Activated CD8-positive, alpha-beta memory T cell treated with anti-CD3 and anti-CD28 coated beads for 36 hours (primary cell): Measurements from ENCODE around the gene SPRR5. TPM values are rescaled to one million over a fixed set of nuclear protein-coding genes. Genes with fewer than 3 reads are reported as not detected.

Experiments used
- CTCF ChIA-PET: fragments of 350-600 bp; sonication (Branson Sonifier 250); formaldehyde crosslinking; loops from one replicate; lab custom pipeline; 2021; ENCODE audit warnings: antibody characterized with exemption; lab: Charles Lee
- POLR2A ChIA-PET: fragments of 350-600 bp; sonication (Branson Sonifier 250); formaldehyde crosslinking; loops from one replicate; lab custom pipeline; 2021; ENCODE audit warnings: antibody characterized with exemption; lab: Charles Lee
- total RNA-seq, 2 experiments: library from RNA; stranded (reverse); gene quantifications; one replicate each; pipeline ENCODE4 v1.2.3, GENCODE V29; 2021

SPRR5 gene
- total RNA-seq, 2 experiments from 2014 or later = not detected

- CTCF ChIA-PET = no interaction called here
- POLR2A ChIA-PET = no interaction called here
Observed at GRCh38 chr1:152941037-152941711, 5.8 kb upstream of the SPRR5 start.

DNA sequence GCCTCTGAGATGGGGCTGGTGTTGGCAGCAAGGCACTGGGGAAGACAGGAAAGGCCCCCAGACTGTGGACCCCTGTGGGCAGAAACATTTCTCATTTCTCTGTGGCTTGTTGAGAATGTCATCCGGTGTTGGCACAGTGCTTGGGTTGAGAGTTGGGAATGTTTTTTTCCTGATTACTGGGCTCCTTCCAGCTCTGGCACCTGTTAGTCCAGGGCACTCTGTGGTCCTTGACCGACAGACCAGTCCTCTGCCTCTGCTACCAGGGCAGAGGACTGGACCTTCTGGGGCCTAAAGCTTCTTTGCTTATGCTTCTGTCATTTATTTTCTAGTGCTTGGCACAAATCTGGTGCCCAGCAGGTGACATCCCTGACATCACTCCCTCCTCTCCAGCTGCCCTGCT is 4.8 kb upstream of the SPRR5 start:
- ChIA-PET POLR2A (no interaction called here), CTCF (no interaction called here)

GRCh38 chr1:152946248-152946647 is 758 bp upstream of the SPRR5 start:
- POLR2A ChIA-PET = no interaction called here
- CTCF ChIA-PET = no interaction called here

GRCh38 chr1:152951711-152952110 is 4.7 kb downstream of the SPRR5 start:
- ChIA-PET POLR2A (no interaction called here), CTCF (no interaction called here)

DNA sequence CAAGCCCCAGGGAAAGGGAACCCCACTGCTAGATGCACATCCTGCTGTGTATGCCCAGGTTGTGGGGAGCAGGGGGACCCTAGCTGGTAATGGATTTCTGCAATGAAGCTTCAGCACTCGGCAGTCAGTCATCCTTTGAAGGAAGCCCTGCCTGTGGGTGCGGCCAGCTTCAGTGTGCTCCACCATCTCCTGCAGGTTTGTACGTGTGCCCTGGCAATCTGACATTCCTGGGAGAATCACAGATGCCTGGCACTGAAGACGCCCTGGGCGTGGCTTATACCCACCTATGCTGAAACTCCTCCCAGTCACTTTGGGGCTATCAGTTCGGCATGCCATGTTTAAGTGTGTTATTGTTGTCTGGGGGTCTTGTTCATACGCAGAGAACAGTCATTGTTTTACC is 6.8 kb downstream of the SPRR5 start:
- ChIA-PET POLR2A (no interaction called here), CTCF (no interaction called here)

GRCh38 chr1:152954436-152954835 is 7.4 kb downstream of the SPRR5 start:
- POLR2A ChIA-PET = no interaction called here
- CTCF ChIA-PET = no interaction called here

DNA sequence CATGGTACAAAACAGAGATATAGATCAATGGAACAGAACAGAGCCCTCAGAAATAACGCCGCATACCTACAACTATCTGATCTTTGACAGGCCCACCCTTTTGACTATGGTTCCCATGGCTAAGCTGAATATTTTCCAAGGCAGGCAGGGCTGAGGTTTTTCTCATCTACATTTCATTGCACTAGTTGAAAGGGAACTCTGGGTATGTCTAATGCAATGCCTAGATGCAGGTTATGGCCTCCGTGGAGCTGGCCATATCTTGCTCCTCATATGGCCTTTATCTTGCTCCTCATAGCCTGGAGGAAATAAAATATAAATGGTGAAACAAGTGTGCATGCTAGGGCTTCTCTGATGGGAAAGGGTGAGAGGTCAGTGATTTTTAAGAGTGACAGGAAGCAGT is 10.6 kb downstream of the SPRR5 start:
- ChIA-PET CTCF (no interaction called here), POLR2A (no interaction called here)

GRCh38 chr1:152959273-152959672 is 12.3 kb downstream of the SPRR5 start:
- POLR2A ChIA-PET = no interaction called here
- CTCF ChIA-PET = no interaction called here

- POLR2A ChIA-PET = no interaction called here
- CTCF ChIA-PET = no interaction called here
Observed at GRCh38 chr1:152959801-152960451, 12.9 kb downstream of the SPRR5 start.

DNA sequence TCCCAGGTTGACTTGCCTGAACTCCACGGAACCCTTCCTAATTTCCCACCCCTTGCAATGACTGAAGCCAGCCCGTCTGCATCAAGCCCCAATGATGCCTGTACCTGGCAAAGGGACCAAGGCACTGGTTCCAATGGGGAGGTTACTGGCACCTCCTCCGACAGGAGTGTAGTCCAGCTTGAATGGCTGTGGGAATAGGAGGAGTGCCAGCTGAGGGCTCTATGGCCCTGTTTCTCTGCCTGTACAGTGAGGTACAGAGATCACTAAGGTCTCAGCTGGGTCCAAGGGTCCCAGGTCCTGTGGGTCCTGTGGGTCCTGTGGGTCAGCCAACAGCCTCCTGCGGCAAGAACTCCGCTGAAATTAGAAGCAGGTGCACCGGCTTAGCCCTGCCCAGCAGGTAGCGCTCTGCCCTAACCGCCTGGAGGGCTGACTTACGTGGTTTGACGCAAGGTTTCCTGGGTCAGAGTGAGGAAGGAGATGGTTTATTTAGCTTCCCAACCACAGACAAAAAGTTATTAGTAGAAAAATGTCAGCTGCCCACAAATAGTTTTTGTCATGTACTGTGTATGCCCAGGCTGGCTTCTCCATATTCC is 13.5 kb downstream of the SPRR5 start:
- ChIA-PET POLR2A (no interaction called here), CTCF (no interaction called here)

DNA sequence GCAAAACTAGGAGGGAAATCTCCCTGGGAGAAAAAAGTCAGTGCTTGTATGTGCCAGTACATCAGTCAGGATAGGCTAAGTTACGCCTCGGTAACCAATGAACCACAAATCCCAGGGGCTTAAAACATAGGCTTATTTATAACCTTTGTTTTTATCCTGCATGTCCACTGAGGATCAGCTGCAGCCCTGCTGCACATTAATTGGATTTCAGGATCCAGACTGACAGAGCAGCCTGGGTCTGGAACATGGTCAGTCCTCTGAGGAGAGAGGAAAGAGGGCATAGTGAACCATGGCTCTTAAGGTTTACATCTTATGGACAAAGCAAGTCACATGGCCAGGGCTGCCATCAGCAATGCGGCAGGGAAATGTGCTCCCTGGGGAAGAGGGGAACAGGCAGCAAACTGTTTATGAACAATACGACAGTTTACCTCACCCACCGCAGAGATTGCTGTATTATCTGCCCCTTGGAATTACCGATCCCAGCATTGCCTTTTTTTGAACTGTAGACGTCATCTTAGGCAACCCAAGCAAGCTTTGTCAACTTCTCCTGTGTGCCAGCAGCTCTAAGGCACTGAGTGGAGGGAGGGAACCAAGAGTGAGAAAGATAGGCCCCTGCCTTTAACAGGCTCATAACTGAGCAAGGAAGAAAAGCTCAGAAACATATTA is 14.4 kb downstream of the SPRR5 start:
- POLR2A ChIA-PET = no interaction called here
- CTCF ChIA-PET = no interaction called here

- CTCF ChIA-PET = no interaction called here
- POLR2A ChIA-PET = no interaction called here
Observed at GRCh38 chr1:152962876-152963415, 15.9 kb downstream of the SPRR5 start.

GRCh38 chr1:152964536-152964935 is 17.5 kb downstream of the SPRR5 start:
- POLR2A ChIA-PET = no interaction called here
- CTCF ChIA-PET = no interaction called here

DNA sequence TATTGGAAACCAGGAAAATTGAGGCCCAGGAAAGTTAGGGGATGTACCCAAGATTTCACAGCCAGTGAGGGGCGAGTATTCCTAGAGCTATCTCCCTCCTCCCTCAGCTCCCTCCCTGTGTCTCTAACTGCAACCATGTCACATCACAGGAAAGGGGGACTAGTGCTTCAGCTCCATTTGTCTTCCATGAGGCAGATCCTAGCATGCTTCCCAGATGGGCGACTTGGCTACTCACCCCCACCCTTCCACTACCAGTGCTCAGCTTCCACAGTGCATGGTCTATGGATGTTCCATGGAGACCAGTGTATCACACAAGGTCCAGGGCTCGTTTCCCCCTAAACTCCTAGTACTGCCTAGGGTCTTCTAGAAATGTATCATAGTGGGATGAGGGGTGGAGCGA is 18.8 kb downstream of the SPRR5 start:
- CTCF ChIA-PET = no interaction called here

DNA sequence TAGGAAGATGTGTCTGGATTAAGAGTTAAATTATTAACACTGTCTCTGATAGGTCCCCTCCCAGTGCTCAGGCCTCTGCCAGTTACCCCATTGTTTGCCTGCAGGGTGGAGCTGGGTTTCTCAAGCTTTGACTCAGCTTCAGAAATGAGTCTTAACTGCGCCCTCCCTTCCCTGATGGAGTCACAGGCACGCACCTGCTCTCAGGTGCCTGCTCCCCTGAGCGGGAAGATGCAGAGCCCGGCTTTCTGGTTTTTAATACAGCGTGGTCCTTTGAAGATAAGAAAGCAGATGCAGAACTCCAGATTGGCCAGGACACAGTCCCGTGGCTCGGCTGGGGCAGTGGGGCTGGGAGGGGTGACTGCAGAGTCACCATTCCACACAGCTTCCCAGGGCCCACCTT is 20.2 kb downstream of the SPRR5 start:
- ChIA-PET CTCF (no interaction called here), POLR2A (no interaction called here)

More for the DNA sequence above, 18.8 kb downstream of the SPRR5 start:
- POLR2A ChIA-PET = no interaction called here

- ChIA-PET POLR2A (no interaction called here), CTCF (no interaction called here)
Observed at GRCh38 chr1:152968248-152968647, 21.2 kb downstream of the SPRR5 start.

- CTCF ChIA-PET = no interaction called here
- POLR2A ChIA-PET = no interaction called here
Observed at GRCh38 chr1:152969036-152969435, 22.0 kb downstream of the SPRR5 start.

DNA sequence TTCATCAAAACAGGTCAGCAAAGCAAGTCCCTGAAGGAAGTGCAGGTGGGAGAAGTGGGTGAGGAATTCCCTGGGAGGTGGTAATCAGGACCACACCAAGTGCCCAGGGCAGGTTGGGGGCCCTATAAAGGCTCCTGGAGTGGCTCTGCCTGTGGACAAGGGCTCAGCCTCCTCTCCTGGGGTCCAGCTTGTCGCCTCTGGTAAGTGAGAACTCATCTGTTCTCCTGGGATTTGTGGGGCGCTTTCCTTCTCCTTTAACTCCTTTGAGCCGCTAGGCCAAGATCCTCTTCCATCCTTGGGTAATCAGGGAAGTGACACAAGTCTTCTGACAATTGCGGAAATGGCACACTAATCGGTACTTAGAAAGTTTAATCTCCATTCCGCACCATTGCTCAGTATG is 23.5 kb downstream of the SPRR5 start, which contains the start of gene SPRR4:
Gene SPRR4 (plus strand): TSS at position 154 of the 400 bp plus-strand sequence. CDS start 1,243 bp downstream, outside the sequence.
- ChIA-PET CTCF (no interaction called here), POLR2A (no interaction called here)

- CTCF ChIA-PET = no interaction called here
Observed at GRCh38 chr1:152972196-152972886, 25.3 kb downstream of the SPRR5 start.

DNA sequence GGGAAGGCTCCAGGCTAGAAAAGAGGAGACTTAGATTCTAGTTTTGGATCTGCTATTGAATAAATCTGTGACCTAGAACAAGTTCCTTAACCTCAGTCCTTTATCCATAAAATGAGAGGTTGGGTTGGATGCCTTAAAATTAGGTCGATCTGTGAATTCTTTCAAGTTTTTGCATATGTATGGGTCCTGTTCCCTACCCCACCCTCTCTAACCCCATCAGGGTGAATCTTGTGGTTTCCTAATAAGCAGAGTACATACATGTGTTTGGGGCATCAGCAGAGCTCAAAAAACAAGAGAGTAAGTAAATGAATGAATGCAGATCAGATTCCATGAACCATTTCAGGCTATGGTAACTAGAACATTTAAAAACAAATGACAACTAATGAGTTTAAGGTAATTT is 29.7 kb downstream of the SPRR5 start:
- ChIA-PET CTCF (no interaction called here), POLR2A (no interaction called here)

More at GRCh38 chr1:152972196-152972886, 25.3 kb downstream of the SPRR5 start:
- POLR2A ChIA-PET = no interaction called here
